Measurements from ENCODE around the gene KCTD2.

The KCTD2 gene

GRCh38 chr17:75049057-75049456 is 2.0 kb downstream of the KCTD2 start:
- Mint-ChIP-seq H3K4me3 (no peak overlapping the region), H3K36me3 (ENCODE audit: low read depth) (peaks cover 13% of the 10 kb centered on the region), H3K27ac (no peak overlapping the region), H3K9me3 (no peaks in the 10 kb centered on the region), H3K4me1 (ENCODE audit: low read depth) (peaks cover 33% of the 10 kb centered on the region), H3K27me3 (ENCODE audit: low read depth) (no peaks in the 10 kb centered on the region)
- no peak for DNase-seq (ENCODE audit: low spot score)

DNA sequence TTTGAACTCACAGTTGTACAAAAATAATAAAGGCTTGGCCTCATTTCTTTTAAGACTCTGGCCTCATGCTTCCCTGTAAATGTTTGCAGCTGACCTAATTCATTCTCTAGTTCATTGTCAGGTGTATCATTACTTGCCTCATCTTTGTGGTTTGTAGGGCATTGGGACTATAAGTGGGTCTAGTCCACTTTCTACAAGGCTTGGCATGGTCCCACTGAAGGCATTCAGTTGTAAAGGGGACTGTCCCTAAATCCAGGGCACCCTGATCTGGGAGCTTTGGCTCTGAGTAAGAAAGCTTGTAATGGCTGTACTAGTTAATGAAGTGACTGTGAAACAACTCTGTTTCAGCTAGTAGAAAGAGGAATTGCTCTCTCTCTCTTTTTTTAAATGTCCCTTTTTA is 2.7 kb downstream of the KCTD2 start:
- Mint-ChIP-seq H3K27ac (no peak overlapping the region), H3K4me1 (ENCODE audit: low read depth) (peaks cover 31% of the 10 kb centered on the region), H3K9me3 (no peaks in the 10 kb centered on the region), H3K4me3 (no peak overlapping the region), H3K36me3 (ENCODE audit: low read depth) (peaks cover 17% of the 10 kb centered on the region), H3K27me3 (ENCODE audit: low read depth) (no peaks in the 10 kb centered on the region)
- no peak for DNase-seq (ENCODE audit: low spot score)

GRCh38 chr17:75051941-75052340 is 4.9 kb downstream of the KCTD2 start:
- Mint-ChIP-seq H3K27ac (no peak overlapping the region), H3K9me3 (no peaks in the 10 kb centered on the region), H3K36me3 (ENCODE audit: low read depth) (peaks cover 24% of the 10 kb centered on the region), H3K4me3 (no peak overlapping the region), H3K4me1 (ENCODE audit: low read depth) (peaks cover 21% of the 10 kb centered on the region), H3K27me3 (ENCODE audit: low read depth) (no peaks in the 10 kb centered on the region)
- DNase-seq (ENCODE audit: low spot score) = no peak

- Mint-ChIP-seq H3K27me3 (ENCODE audit: low read depth) (no peaks in the 10 kb centered on the region), H3K4me3 (no peak overlapping the region), H3K27ac (no peak overlapping the region), H3K36me3 (ENCODE audit: low read depth) (peaks cover 35% of the 10 kb centered on the region), H3K9me3 (no peaks in the 10 kb centered on the region), H3K4me1 (ENCODE audit: low read depth) (peaks cover 7% of the 10 kb centered on the region)
- no peak for DNase-seq (ENCODE audit: low spot score)
These were observed 12.6 kb downstream of the KCTD2 start for GRCh38 chr17:75059369-75060345.

GRCh38 chr17:75060434-75061054 is 13.5 kb downstream of the KCTD2 start:
- Mint-ChIP-seq H3K27me3 (ENCODE audit: low read depth) (no peaks in the 10 kb centered on the region), H3K4me3 (no peak overlapping the region), H3K36me3 (ENCODE audit: low read depth) (peaks cover 36% of the 10 kb centered on the region), H3K27ac (no peak overlapping the region), H3K9me3 (no peaks in the 10 kb centered on the region), H3K4me1 (ENCODE audit: low read depth) (peaks cover 10% of the 10 kb centered on the region)
- no peak for DNase-seq (ENCODE audit: low spot score)

- no peak for DNase-seq (ENCODE audit: low spot score)
- Mint-ChIP-seq H3K36me3 (ENCODE audit: low read depth) (peaks cover 35% of the 10 kb centered on the region), H3K4me3 (no peak overlapping the region), H3K27ac (no peak overlapping the region), H3K4me1 (ENCODE audit: low read depth) (peaks cover 14% of the 10 kb centered on the region), H3K9me3 (no peaks in the 10 kb centered on the region), H3K27me3 (ENCODE audit: low read depth) (no peaks in the 10 kb centered on the region)
These were observed 14.0 kb downstream of the KCTD2 start for GRCh38 chr17:75061055-75061438.

- Mint-ChIP-seq H3K27ac (no peak overlapping the region), H3K9me3 (no peaks in the 10 kb centered on the region), H3K4me1 (ENCODE audit: low read depth) (peaks cover 18% of the 10 kb centered on the region), H3K36me3 (ENCODE audit: low read depth) (peaks cover 32% of the 10 kb centered on the region), H3K4me3 (no peak overlapping the region), H3K27me3 (ENCODE audit: low read depth) (no peaks in the 10 kb centered on the region)
- no peak for DNase-seq (ENCODE audit: low spot score)
These were observed 14.6 kb downstream of the KCTD2 start for GRCh38 chr17:75061618-75062017.

DNA sequence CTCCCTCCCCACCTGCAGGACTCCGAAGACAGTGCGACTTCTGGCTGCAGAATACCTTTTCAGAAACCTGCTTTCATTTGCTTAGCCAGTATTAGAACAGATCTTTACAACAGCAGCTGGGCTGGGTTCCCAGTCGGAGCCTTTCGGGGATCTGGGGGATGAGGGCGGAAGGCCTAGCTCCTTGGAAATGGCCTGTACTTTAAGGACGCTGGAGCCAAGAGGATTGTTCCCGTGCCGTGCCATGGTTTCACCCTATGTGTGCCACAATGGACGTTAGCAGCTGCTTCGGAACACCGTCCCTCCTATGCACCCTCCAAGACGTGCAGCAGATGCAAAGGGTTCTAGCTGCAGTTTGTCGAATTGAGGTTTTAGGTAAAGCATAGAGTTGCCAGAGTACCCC is 16.2 kb downstream of the KCTD2 start:
- H3K36me3 Mint-ChIP-seq (ENCODE audit: low read depth) = peaks cover 32% of the 10 kb centered on the region

DNA sequence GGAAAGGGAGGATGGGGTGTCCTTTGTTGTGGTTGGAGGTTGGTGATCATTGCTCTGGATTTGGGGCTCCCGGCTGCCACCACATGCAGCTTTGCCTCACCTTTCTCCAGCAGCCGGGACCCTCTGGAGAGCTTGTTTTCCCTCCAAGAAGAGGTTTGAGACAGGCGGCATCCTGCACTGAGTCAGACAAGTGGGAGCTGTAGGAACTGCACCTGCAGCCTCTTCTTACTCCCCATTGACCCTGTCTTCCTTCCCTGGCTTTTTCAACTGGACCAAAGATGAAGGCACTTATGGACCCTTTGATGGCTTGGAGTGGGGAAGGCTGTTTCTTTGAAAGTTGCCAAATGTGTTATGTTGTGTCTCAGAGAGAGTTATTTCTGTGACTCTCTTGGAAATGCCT is 16.6 kb downstream of the KCTD2 start:
- H3K4me3 Mint-ChIP-seq = no peak overlapping the region
- H3K36me3 Mint-ChIP-seq (ENCODE audit: low read depth) = peaks cover 32% of the 10 kb centered on the region
- no peaks in the 10 kb centered on the region for H3K9me3 Mint-ChIP-seq
- peaks cover 28% of the 10 kb centered on the region for H3K4me1 Mint-ChIP-seq (ENCODE audit: low read depth)
- H3K27ac Mint-ChIP-seq = no peak overlapping the region
- no peak for DNase-seq (ENCODE audit: low spot score)
- no peaks in the 10 kb centered on the region for H3K27me3 Mint-ChIP-seq (ENCODE audit: low read depth)

More for the DNA sequence above, 16.2 kb downstream of the KCTD2 start:
- no peak overlapping the region for H3K27ac Mint-ChIP-seq
- no peak overlapping the region for H3K4me3 Mint-ChIP-seq
- no peaks in the 10 kb centered on the region for H3K9me3 Mint-ChIP-seq
- DNase-seq (ENCODE audit: low spot score) = no peak
- peaks cover 27% of the 10 kb centered on the region for H3K4me1 Mint-ChIP-seq (ENCODE audit: low read depth)
- H3K27me3 Mint-ChIP-seq (ENCODE audit: low read depth) = no peaks in the 10 kb centered on the region

DNA sequence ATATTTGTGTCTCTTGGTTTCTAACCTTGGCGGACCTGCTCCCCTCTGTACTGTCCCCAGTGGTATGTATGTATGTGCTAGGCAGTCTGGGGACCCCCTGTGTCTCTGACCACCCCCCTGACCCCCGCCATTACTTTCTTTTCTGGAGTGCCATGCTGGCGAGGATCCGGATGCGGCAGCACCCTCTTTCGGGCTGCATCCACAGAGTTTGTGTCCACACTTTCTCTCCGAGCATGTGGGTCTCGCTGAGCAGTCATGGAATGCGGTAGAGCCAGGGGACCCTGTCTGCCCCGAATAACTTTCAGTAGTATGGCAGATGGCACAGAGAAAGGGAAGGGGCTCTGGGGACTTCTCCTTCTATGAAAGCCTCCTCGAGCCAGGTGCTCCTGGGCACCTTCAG is 17.0 kb downstream of the KCTD2 start:
- Mint-ChIP-seq H3K9me3 (no peaks in the 10 kb centered on the region), H3K36me3 (ENCODE audit: low read depth) (peaks cover 32% of the 10 kb centered on the region), H3K4me1 (ENCODE audit: low read depth) (peaks cover 31% of the 10 kb centered on the region), H3K27ac (no peak overlapping the region), H3K4me3 (no peak overlapping the region), H3K27me3 (ENCODE audit: low read depth) (no peaks in the 10 kb centered on the region)
- DNase-seq (ENCODE audit: low spot score) = no peak

DNA sequence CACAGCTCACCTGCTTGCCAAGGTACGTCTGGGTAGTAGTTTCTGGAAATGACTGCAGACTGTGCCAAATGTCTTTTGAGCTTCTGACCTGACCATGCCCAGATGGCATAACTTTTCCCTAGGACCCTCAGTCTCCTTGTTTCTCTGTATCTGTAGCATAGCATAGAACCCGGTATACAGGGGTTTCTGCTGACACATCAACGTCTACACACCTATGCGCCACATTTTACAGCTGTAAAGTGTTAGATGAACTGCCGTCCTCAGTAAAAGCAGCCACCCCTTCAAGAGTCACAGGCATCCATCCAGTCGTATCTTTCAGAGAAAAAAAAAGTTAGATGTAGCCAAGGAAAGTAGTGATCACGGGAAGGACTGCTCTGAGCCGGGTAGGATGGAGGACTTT is 17.4 kb downstream of the KCTD2 start:
- Mint-ChIP-seq H3K36me3 (ENCODE audit: low read depth) (peaks cover 30% of the 10 kb centered on the region), H3K4me3 (no peak overlapping the region), H3K27ac (no peak overlapping the region)

DNA sequence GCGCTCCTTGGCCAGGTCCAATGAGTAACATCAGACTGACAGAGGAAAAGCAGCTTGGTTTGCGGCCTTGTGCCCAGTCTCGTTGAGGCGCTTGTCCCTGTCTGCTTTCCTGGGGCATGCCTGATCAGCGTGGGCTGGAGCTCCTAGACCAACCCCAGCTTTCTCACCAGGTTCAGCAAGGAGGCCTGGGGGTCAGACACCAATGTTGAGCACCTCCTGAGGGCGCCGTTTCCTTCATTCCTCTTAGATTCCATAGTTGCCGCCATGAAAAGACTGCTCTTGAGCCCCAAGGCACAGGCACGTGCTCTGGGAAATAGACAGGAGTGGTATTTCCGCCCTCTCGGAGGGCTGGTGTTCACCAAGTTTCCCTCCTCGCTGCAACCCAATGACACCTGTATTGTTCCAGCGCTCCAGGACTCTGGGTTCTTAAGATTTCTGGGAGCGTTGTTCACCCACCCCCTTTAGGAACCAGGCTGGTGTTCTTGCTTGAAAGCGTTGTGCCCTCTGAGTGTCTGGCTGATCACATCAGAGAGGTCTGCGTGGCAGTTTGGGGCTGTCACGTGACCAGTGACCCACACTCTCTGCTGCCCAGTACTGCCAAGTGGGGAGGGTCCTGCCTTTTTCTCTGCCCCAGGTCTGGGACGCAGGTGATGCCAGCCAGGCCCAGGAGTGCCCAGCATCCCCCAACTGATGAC is 18.0 kb downstream of the KCTD2 start:
- peaks cover 25% of the 10 kb centered on the region for H3K36me3 Mint-ChIP-seq (ENCODE audit: low read depth)
- no peaks in the 10 kb centered on the region for H3K27me3 Mint-ChIP-seq (ENCODE audit: low read depth)
- peaks cover 28% of the 10 kb centered on the region for H3K4me1 Mint-ChIP-seq (ENCODE audit: low read depth)
- no peak overlapping the region for H3K4me3 Mint-ChIP-seq
- H3K9me3 Mint-ChIP-seq = no peaks in the 10 kb centered on the region
- H3K27ac Mint-ChIP-seq = no peak overlapping the region
- DNase-seq (ENCODE audit: low spot score) = no peak

More for the DNA sequence above, 17.4 kb downstream of the KCTD2 start:
- no peaks in the 10 kb centered on the region for H3K9me3 Mint-ChIP-seq
- no peaks in the 10 kb centered on the region for H3K27me3 Mint-ChIP-seq (ENCODE audit: low read depth)
- H3K4me1 Mint-ChIP-seq (ENCODE audit: low read depth) = peaks cover 29% of the 10 kb centered on the region
- no peak for DNase-seq (ENCODE audit: low spot score)

GRCh38 chr17:75065562-75066151 is 18.6 kb downstream of the KCTD2 start:
- Mint-ChIP-seq H3K4me3 (no peak overlapping the region), H3K36me3 (ENCODE audit: low read depth) (peaks cover 25% of the 10 kb centered on the region), H3K27me3 (ENCODE audit: low read depth) (no peaks in the 10 kb centered on the region), H3K4me1 (ENCODE audit: low read depth) (peaks cover 28% of the 10 kb centered on the region), H3K9me3 (no peaks in the 10 kb centered on the region), H3K27ac (peak overlapping the region; percentile 71)
- DNase-seq (ENCODE audit: low spot score) = no peak

GRCh38 chr17:75067856-75068255 is 20.8 kb downstream of the KCTD2 start:
- H3K27me3 Mint-ChIP-seq (ENCODE audit: low read depth) = no peaks in the 10 kb centered on the region
- H3K4me1 Mint-ChIP-seq (ENCODE audit: low read depth) = peaks cover 28% of the 10 kb centered on the region
- no peaks in the 10 kb centered on the region for H3K9me3 Mint-ChIP-seq
- H3K27ac Mint-ChIP-seq = peak overlapping the region; percentile 92
- no peak for DNase-seq (ENCODE audit: low spot score)
- peak overlapping the region; percentile 78 for H3K4me3 Mint-ChIP-seq
- peaks cover 14% of the 10 kb centered on the region for H3K36me3 Mint-ChIP-seq (ENCODE audit: low read depth)
